GM19455 (cell line): ENCODE data around the gene TSC22D4.
"Not testable (repeated sequence)": the region's sequence is repeated elsewhere in the genome, so short reads cannot be mapped to it uniquely, and the experiment has no call there.

ENCODE experiments used
- ATAC-seq: cut with Tn5 transposase; IDR thresholded peaks from one replicate; pipeline ENCODE4 v1.9.1; 2021; ENCODE audit not compliant: unreplicated experiment

TSC22D4 gene

DNA sequence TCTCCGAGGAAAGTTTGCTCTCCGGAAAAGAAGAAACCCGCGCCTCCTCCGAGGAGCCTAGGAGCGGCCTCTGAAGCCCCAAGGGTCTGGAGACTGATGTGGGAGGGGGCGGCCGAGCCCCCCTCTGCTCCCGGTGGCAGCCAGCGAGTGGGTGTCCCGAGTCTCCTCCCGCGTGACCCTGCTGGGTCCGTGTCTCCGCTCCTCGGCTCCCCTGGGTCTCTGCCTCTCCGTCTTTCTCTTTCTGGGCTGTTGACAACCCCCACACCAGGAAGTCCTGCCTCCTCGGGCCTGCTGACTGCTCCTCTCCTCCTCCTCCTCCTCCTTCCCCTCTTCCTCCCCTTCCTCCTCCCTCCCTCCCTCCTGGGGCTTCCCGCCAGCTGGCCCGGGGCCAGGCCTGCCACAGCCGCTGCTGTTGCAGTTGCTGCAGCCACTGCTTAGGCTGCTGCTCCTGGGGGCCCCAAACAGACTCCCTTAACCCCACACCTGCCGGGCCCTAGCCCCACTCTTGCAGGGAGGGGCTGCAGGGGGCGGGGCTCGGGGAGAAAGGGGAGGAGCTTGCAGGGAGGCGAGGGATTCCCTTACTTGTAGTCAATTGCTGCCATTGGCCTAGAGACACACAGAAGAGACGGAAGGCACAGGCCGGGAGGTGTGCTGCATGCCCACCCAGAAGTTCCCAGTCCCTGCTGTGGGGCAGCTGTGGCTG, at the start of gene TSC22D4:
Gene TSC22D4 (minus strand): TSS at position 257 of the 703 bp plus-strand sequence. CDS start 1,176 bp downstream, outside the sequence.
- peak; percentile 51 for ATAC-seq

DNA sequence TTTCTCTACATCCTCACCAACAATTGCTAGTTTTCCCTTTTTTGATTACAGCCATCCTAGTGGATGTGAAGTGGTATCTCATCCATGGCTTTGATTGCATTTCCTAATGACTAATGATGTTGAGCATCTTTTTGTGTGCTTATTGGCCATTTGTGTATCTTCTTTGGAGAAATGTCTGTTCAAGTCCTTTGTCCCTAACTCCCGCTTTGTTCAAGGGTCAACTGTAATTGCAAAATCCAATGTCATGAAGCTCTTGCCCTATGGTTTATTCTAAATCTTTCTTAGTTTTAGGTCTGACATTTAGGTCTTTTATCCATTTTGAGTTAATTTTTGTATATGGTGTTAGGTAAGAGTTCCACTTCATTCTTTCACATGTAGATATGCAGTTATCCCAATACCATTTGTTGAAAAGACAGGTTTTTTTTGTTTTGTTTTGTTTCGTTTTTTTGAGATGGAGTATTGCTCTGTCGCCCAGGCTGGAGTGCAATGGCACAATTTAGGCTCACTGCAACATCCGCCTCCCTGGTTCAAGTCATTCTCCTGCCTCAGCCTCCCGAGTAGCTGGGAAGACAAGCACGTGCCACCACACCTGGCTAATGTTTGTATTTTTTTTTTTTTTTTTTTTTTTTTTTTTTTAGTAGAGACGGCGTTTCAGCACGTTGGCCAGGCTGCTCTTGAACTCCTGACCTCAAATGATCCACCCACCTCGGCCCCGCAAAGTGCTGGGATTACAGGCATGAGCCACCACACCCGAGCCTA, 49.3 kb upstream of the TSC22D4 start:
- not testable (repeated sequence) for ATAC-seq

DNA sequence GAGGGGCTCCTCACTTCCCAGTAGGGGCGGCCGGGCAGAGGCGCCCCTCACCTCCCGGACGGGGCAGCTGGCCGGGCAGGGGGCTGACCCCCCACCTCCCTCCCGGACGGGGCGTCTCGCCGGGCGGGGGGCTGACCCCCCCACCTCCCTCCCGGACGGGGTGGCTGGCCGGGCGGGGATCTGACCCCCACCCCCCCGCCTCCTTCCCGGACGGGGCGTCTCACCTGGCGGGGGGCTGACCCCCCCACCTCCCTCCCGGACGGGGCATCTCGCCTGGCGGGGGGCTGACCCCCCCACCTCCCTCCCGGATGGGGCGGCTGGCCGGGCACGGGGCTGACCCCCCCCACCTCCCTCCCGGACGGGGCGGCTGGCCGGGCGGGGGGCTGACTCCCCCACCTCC, 44.2 kb upstream of the TSC22D4 start:
- ATAC-seq = not testable (repeated sequence)

DNA sequence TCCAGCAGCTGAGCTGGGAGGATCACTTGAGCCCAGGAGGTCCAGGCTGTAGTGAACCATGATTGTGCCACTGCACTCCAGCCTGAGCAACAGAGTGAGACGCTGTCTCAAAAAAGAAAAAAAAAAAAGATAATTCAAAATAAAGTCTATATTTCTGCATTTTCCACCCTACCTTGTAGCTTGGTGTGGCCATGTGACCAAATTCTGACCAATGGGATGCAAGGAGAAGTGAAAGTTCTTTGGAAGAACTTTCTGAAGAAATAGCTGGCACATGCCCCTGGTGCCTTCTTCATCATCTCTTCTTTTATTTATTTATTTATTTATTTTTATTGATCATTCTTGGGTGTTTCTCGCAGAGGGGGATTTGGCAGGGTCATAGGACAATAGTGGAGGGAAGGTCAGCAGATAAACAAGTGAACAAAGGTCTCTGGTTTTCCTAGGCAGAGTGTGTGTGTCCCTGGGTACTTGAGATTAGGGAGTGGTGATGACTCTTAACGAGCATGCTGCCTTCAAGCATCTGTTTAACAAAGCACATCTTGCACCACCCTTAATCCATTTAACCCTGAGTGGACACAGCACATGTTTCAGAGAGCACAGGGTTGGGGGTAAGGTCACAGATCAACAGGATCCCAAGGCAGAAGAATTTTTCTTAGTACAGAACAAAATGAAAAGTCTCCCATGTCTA, 43.0 kb upstream of the TSC22D4 start:
- not testable (repeated sequence) for ATAC-seq

DNA sequence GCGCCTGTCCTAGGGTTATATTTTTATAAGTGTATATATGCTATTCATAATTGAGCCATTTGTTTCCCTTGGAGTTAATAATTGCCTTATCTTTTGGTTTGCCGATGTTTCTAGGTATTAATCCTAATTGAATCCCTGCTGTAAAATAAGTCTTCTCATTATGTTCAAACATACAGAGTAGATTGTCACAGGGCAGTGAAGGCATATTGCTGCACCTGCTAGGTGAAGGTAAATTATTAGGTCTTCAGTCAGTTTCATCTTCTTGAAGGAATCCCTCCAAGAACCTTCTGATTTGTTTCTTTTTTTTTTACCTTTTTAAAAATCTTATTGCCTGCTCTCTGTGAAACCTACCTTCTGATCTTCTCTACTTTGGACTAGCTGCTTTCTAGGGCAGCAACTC, 42.1 kb upstream of the TSC22D4 start:
- no peak for ATAC-seq

DNA sequence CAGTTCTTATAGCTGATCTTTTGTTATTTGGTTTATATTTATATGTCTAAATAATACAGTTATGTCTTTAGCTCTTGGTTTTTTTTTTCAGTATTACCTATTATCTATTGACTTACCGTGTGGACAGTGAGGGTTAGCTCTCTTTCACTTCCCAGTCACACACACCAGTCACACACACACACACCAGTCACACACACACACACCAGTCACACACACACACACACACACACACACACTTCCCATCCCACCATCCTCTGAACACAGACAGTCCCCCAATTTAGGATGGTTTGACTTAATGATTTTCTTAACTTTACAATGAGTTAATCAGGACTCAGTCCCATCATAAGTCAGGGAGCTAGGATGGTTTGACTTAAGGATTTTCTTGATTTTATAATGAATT, 41.1 kb upstream of the TSC22D4 start:
- ATAC-seq = no peak

DNA sequence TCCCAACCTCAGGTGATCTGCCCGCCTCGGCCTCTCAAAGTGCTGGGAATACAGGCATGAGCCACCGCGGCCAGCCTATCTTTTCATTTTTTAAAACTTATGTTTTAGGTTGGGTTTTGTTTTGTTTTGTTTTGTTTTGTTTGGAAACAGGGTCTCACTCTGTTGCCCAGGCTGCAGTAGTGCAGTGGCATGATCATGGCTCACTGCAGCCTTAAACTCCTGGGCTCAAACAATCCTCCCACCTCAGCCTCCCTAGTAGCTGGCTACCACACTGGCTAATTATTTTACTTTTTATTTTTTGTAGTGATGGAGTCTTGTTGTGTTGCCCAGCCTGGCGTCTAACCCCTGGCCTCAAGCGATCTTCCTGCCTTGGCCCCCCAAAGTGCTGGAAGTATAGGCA, 40.6 kb upstream of the TSC22D4 start:
- ATAC-seq = no peak

DNA sequence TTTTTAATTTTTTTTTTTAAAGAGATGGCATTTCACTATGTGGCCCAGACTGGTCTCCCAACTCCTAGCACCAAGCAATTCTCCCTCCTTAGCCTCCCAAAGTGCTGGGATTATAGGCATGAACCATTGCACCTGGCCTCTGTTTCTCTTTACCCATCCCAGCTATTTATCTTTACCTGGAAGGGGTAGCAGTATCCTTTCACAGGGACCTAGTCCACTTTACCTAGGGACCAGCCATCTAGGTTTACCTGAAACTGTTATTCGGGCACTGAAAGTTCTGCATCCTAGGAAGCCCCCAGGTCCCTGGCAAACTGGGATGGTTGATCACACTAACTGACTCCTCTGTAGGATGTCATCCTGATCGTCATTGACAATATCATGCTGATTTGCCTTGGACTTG, 38.3 kb upstream of the TSC22D4 start:
- no peak for ATAC-seq

DNA sequence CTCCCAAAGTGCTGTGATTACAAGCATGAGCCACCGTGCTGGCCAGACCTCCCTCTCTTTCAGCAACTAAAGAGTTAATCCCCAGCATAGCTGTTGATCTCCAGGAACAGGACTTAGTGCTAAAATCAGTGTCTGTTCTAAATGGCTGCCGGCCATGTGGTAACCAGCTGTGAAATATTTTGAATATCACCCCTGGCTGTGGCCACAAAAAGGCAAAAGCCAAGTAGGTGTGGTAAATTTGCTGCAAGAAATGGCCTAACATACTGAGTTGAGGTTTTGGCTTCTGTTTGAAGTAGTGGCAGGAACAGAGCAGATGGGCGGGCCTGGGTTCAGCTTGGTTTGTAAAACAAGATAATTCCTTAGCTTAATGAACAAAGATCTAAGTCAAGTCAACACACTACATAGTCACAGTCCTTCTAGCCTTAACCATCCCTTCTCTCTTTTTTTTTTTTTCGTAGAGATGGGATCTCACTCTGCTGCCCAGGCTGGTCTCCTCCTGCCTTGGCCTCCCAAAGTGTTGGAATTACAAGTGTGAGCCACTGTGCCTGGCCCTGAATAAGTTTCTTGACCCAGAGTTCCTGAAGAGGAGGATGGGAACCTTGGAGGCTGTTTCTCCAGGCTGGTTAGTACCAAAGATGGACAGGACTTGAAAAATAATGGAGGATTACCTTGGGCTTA, 37.3 kb upstream of the TSC22D4 start:
- no peak for ATAC-seq

DNA sequence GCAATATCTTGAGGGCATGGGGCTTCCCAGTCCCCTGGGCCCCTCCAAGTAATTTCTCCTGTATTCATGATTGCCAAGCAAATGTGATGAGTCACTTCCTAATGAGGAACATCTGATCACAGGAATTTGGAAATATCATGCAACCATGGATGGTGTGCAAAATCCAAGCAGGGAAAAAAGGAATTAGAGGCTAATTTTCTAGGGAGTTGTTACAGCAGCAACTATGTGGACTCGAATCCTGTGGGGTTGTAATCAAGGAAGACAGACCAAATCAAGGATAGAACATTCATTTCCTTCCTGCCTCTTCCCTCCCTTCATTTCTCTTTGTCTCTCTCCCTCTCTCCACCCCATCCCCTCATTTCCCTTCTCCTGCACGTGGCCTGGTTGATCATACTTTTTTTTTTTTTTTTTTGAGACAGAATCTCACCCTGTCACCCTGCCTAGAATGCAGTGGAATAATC, 36.1 kb upstream of the TSC22D4 start:
- no peak for ATAC-seq

DNA sequence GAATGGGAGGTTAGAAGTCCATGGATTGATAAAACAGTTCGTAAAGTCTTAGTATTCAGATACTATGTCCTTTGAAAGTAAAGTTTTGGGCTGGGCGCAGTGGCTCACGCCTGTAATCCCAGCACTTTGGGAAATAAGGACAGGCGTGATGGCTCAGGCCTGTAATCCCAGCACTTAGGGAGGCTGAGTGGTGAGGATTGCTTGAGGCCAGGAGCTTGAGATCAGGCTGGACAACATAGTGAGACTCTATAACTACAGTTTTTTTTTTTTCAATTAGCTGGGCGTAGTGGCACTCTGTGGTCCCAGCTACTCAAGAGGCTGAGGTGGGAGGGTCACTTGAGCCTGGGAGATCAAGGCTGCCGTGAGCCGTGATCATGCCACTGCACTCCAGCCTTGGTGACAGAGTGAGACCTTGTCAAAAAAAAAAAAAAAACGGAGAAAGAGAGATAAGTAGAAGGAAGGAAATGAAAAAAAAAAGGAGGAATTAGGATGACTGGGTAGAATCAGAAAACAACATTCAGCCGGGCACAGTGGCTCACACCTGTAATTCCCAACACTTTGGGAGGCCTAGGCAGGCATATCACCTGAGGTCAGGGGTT, 34.3 kb upstream of the TSC22D4 start:
- ATAC-seq = no peak

DNA sequence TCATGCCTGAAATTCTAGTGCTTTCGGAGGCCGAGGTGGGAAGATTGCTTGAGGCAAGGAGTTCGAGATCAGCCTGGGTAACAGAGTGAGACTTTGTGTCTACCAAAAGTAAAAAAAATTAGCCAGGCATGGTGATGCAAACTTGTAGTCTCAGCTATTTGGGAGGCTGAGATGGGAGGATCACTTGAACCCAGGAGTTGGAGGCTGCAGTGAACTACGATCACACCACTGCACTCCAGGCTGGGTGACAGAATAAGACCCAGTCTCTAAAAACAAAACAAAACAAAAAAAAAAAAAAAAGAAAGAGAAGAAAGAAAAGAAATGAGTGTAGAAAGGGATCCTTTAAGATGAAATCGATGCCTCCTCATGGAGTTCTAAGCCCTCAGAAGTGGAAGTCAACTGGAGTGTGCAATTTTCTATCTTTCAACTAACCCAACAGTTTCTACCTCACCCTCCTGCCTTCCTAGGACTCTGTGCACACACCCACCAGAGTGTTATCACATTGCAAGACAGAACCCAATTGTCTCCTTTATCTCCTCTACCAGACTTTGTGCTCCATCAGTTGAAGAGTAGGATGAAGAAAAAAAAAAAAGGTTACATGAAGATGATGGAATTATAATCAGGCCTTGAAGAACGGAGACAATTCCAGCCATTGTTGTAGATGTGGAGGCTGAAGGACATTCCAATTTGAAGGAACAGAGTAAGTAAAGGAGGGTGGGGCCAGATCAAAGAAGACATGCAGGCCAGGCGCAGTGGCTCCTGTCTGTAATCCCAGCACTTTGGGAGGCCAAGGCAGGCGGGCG, 31.6 kb upstream of the TSC22D4 start:
- ATAC-seq = no peak

DNA sequence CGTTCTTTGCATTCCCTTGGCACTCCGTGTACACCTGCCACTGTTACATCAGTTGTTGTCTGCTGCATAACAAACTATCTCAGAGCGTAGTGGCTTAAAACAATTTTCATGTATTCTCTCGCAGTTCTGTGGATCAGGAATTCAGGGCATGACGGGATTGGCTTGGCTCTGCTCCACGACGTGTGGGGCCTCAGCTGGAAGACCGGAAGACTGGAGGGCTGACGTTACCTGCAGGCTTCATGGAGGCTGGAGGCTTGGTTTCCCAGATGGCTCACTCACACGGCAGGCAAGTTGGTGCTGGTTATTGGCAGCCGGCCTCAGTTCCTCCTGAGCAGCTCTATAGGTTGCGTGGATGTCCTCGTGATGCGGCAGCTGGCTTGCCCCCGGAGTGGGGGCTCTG, 30.2 kb upstream of the TSC22D4 start:
- ATAC-seq = no peak

DNA sequence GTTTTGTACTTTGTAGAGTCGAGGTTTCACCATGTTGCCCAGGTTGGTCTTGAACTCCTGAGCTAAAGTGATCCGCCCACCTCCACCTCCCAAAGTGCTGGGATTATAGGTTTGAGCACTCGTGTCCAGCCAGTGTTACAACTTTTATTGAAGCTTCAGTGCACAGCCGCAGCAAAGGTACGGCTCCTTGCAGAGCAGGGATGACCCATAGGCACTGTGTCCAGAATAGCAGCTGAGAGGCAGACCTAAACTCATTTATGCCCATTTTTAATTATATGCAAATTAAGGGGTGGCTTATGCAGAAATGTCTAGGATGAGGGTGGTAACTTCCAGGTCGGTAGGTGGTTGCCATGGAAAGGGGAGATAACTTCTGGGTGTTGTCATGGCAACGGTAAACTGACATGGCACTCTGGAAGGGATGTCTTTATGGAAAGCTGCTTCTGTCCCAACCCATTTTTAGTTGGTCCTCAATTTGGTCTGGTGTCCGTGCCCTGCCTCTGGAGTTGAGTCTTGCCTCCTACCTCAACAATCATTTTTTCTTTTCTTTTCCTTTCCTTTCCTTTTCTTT, 27.4 kb upstream of the TSC22D4 start:
- ATAC-seq = no peak

DNA sequence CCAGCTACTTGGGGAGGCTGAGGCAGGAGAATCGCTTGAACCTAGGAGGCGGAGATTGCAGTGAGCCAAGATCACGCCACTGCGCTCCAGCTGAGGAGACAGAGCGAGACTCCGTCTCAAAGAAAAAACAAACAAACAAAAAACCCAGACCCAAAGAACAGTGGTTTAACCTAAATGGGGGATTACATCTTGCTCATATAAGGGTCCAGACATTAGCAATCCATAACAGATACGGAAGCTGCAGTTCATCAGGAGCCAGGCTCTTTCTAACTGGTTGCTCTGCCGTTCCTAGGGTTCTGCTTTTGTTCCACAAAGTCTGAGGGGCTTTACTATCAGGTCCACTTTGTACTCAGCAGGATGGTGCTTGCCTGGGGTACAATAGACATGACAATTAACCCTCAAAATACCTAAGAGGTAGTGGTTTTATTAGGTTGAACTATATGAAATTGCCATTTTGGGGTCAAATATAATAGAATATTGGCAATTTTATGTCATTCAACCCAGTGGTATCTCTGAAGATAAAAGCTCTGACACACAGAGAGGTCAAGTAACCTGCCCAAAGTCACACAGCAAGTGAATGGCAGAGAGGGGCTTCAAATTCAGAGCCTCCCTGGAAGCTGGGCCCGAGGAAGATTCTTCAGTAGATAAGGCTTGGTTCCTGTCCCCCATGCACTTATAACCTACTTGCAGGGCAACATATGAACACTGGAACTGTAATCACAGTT, 26.0 kb upstream of the TSC22D4 start:
- ATAC-seq = no peak

DNA sequence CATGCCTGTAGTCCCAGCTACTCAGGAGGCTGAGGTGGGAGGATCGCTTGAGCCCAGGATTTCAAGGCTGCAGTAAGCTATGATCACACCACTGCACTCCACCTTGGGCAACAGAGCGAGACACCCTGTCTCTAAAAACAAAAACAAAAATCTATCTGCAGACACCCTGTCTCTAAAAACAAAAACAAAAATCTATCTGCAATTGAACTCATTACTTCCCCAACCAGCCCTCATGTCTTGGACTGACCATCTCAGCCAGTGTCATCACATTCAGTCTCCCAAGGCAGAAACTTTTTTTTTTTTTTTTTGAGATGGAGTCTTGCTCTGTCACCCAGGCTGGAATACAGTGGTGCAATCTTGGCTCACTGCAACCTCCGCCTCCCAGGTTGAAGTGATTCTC, 25.0 kb upstream of the TSC22D4 start:
- not testable (repeated sequence) for ATAC-seq

DNA sequence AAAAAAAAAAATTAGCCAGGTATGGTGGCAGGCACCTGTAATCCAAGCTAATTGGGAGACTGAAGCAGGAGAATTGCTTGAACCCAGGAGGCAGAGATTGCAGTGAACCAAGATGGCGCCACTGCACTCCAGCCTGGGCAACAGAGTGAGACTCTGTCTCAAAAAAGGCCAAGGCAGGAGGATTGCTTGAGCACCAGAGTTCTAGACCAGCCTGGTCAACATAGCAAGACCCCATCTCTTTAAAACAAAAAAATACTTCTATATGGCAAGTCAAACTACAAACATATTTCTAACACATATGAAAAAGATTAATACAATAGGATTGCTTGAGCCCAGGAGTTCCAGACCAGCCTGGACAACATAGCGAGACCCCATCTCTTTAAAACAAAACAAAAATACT, 21.7 kb upstream of the TSC22D4 start:
- not testable (repeated sequence) for ATAC-seq

DNA sequence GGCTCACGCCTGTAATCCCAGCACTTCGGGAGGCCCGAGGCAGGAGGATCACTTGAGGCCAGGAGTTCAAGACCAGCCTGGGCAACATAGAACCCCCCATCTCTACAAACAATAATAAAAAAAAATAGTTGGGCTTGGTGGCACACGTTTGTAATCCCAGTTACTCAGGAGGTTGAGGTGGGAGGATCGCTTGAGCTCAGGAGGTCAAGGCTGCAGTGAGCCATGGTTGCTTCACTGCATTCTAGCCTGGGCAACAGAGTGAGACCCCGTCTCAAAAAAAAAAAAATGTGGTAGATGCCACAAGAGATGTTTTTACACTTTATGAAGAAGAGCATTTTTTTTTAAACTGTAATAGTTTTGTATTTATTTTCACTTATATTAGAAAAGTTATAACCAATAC, 17.5 kb upstream of the TSC22D4 start:
- ATAC-seq = no peak
